ENCODE results near the gene SMAD1. TPM values are rescaled to one million over a fixed set of nuclear protein-coding genes. Genes with fewer than 3 reads are reported as not detected.
A peak's percentile ranks its signal among the peaks of the same experiment; 100 is the strongest.

The SMAD1 gene
- polyA plus RNA-seq, 1 donor (not counting 4 experiments of a cell fraction or from before 2014, with no cell fraction given): 33.5 TPM

- H3K9ac ChIP-seq (ENCODE audit: control insufficient read depth, extremely low read depth, insufficient read depth, low read length): no peak overlapping the region
- dilution Hi-C loops (cut with MboI; ENCODE audit: extremely low pct_ligation_motif_present, low sequenced_read_pairs): no loop called here
- H3K9me3 ChIP-seq (ENCODE audit: control insufficient read depth, low read depth, low read length): no peaks in the 10 kb centered on the region
- no peaks in the 10 kb centered on the region for H3K79me2 ChIP-seq (ENCODE audit: control insufficient read depth, insufficient read depth, low read length)
- H2AFZ ChIP-seq (ENCODE audit: control insufficient read depth, low read length): no peak overlapping the region
- no peaks in the 10 kb centered on the region for H4K20me1 ChIP-seq (ENCODE audit: control insufficient read depth, extremely low read depth, insufficient read depth, low read length)
- no peaks in the 10 kb centered on the region for H3K9me1 ChIP-seq (ENCODE audit: control insufficient read depth, extremely low read depth, insufficient read depth, low read length)
- no peak overlapping the region for H3K4me2 ChIP-seq (ENCODE audit: control insufficient read depth, extremely low read depth, insufficient read depth, low read depth, low read length)
- peaks cover 11% of the 10 kb centered on the region for H3K4me1 ChIP-seq (ENCODE audit: control insufficient read depth, extremely low read depth, insufficient read depth, low read length)
- TF ChIP-seq CTCF (optimal IDR thresholded peaks at IDR 0.05 in 1 of 3, IDR thresholded peaks at IDR 0.05 in 1 of 3, conservative IDR thresholded peaks at IDR 0.05 in 1 of 3; ENCODE audit: extremely low read depth in 1 of 3, insufficient read depth in 2 of 3, low read length in 3 of 3): no peak
- TF ChIP-seq EZH2 (IDR thresholded peaks at IDR 0.05; ENCODE audit: low read length): no peak
- no peak overlapping the region for H3K4me3 ChIP-seq (ENCODE audit: control insufficient read depth in 2 of 3, extremely low read depth in 1 of 3, insufficient read depth in 2 of 3, low read depth in 1 of 3, low read length in 3 of 3)
- H3K27me3 ChIP-seq (ENCODE audit: control insufficient read depth, extremely low read depth, insufficient read depth, low read length): no peaks in the 10 kb centered on the region
- FAIRE-seq (peak; percentile 81), DNase-seq (ENCODE audit: low read depth, low spot score) (no peak)
- H3K27ac ChIP-seq (ENCODE audit: control insufficient read depth, insufficient read depth, low read length): no peak overlapping the region
- no peaks in the 10 kb centered on the region for H3K36me3 ChIP-seq (ENCODE audit: control insufficient read depth in 2 of 2, extremely low read depth in 1 of 2, insufficient read depth in 2 of 2, low read length in 2 of 2)
Observed at GRCh38 chr4:145452447-145453162, 29.0 kb upstream of the SMAD1 start.

GRCh38 chr4:145453163-145453520 lies 28.5 kb upstream of the SMAD1 start:
- DNase-seq (ENCODE audit: low read depth, low spot score) (no peak), FAIRE-seq (no peak)
- H2AFZ ChIP-seq (ENCODE audit: control insufficient read depth, low read length): no peak overlapping the region
- H3K9ac ChIP-seq (ENCODE audit: control insufficient read depth, extremely low read depth, insufficient read depth, low read length): no peak overlapping the region
- no peaks in the 10 kb centered on the region for H3K36me3 ChIP-seq (ENCODE audit: control insufficient read depth in 2 of 2, extremely low read depth in 1 of 2, insufficient read depth in 2 of 2, low read length in 2 of 2)
- H3K27ac ChIP-seq (ENCODE audit: control insufficient read depth, insufficient read depth, low read length): no peak overlapping the region
- no peaks in the 10 kb centered on the region for H4K20me1 ChIP-seq (ENCODE audit: control insufficient read depth, extremely low read depth, insufficient read depth, low read length)
- peaks cover 11% of the 10 kb centered on the region for H3K4me1 ChIP-seq (ENCODE audit: control insufficient read depth, extremely low read depth, insufficient read depth, low read length)
- H3K4me3 ChIP-seq (ENCODE audit: control insufficient read depth in 2 of 3, extremely low read depth in 1 of 3, insufficient read depth in 2 of 3, low read depth in 1 of 3, low read length in 3 of 3): no peak overlapping the region
- no peaks in the 10 kb centered on the region for H3K79me2 ChIP-seq (ENCODE audit: control insufficient read depth, insufficient read depth, low read length)
- TF ChIP-seq EZH2 (IDR thresholded peaks at IDR 0.05; ENCODE audit: low read length): no peak
- TF ChIP-seq CTCF (optimal IDR thresholded peaks at IDR 0.05 in 1 of 3, IDR thresholded peaks at IDR 0.05 in 1 of 3, conservative IDR thresholded peaks at IDR 0.05 in 1 of 3; ENCODE audit: extremely low read depth in 1 of 3, insufficient read depth in 2 of 3, low read length in 3 of 3): no peak
- dilution Hi-C loops (cut with MboI; ENCODE audit: extremely low pct_ligation_motif_present, low sequenced_read_pairs): no loop called here
- H3K4me2 ChIP-seq (ENCODE audit: control insufficient read depth, extremely low read depth, insufficient read depth, low read depth, low read length): no peak overlapping the region
- no peaks in the 10 kb centered on the region for H3K9me1 ChIP-seq (ENCODE audit: control insufficient read depth, extremely low read depth, insufficient read depth, low read length)
- no peaks in the 10 kb centered on the region for H3K27me3 ChIP-seq (ENCODE audit: control insufficient read depth, extremely low read depth, insufficient read depth, low read length)
- H3K9me3 ChIP-seq (ENCODE audit: control insufficient read depth, low read depth, low read length): no peaks in the 10 kb centered on the region

Data from keratinocyte (primary cell).